Epithelial cell of proximal tubule (primary cell): ENCODE data around the gene ZNF544. TPM values are rescaled to one million over a fixed set of nuclear protein-coding genes. Genes with fewer than 3 reads are reported as not detected.

Experiments
- DNase-seq: peaks from one replicate; pipeline ENCODE4 v3.0.0-alpha.2; 2011; ENCODE audit warnings: low read depth
- H3K4me3 ChIP-seq: 2 replicates; pipeline ENCODE4 v1.5.1; 2011; ENCODE audit warnings: low read depth, mild to moderate bottlenecking, low read length
- total RNA-seq: library from RNA; depleted of rRNA; stranded (reverse); fragments of >200 nt; gene quantifications from 2 replicates; pipeline ENCODE4 v1.2.3, GENCODE V29; 2015
- TF ChIP-seq, protein P1 (sequence below): conservative IDR thresholded peaks from 2 replicates; pipeline ENCODE4 v1.5.1; 2012; ENCODE audit warnings: low read depth, mild to moderate bottlenecking, low read length

The ZNF544 gene
- total RNA-seq, 1 donor from 2014 or later: 58.9 TPM

- H3K4me3 ChIP-seq: no peak overlapping the region
- DNase-seq: no peak
- TF ChIP-seq, protein P1, sequence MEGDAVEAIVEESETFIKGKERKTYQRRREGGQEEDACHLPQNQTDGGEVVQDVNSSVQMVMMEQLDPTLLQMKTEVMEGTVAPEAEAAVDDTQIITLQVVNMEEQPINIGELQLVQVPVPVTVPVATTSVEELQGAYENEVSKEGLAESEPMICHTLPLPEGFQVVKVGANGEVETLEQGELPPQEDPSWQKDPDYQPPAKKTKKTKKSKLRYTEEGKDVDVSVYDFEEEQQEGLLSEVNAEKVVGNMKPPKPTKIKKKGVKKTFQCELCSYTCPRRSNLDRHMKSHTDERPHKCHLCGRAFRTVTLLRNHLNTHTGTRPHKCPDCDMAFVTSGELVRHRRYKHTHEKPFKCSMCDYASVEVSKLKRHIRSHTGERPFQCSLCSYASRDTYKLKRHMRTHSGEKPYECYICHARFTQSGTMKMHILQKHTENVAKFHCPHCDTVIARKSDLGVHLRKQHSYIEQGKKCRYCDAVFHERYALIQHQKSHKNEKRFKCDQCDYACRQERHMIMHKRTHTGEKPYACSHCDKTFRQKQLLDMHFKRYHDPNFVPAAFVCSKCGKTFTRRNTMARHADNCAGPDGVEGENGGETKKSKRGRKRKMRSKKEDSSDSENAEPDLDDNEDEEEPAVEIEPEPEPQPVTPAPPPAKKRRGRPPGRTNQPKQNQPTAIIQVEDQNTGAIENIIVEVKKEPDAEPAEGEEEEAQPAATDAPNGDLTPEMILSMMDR: no peak
Observed at GRCh38 chr19:58203814-58204475, 24.8 kb upstream of the ZNF544 start.

GRCh38 chr19:58204566-58204965, 24.1 kb upstream of the ZNF544 start:
- DNase-seq: no peak
- TF ChIP-seq, protein P1: no peak
- no peak overlapping the region for H3K4me3 ChIP-seq

- TF ChIP-seq, protein P1: no peak
- DNase-seq: no peak
- H3K4me3 ChIP-seq: no peak overlapping the region
Observed at GRCh38 chr19:58209577-58209976, 19.1 kb upstream of the ZNF544 start.

GRCh38 chr19:58212336-58213074, 16.2 kb upstream of the ZNF544 start:
- DNase-seq: no peak
- TF ChIP-seq, protein P1: no peak
- H3K4me3 ChIP-seq: no peak overlapping the region

DNA sequence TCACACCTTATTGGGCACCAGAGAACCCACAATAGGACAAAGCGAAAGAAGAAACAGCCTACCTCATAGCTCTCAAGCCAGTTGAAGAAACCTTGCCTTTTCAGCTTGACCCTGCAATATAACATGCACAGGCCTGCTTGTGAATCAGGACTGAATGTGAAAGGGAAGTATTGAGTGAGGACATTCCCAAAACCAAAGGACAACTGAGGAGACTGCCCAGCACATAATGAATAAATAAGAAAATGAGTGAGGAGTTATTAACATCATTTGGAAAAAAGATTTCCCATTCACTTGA, 15.7 kb upstream of the ZNF544 start:
- TF ChIP-seq, protein P1: no peak
- H3K4me3 ChIP-seq: no peak overlapping the region
- no peak for DNase-seq

DNA sequence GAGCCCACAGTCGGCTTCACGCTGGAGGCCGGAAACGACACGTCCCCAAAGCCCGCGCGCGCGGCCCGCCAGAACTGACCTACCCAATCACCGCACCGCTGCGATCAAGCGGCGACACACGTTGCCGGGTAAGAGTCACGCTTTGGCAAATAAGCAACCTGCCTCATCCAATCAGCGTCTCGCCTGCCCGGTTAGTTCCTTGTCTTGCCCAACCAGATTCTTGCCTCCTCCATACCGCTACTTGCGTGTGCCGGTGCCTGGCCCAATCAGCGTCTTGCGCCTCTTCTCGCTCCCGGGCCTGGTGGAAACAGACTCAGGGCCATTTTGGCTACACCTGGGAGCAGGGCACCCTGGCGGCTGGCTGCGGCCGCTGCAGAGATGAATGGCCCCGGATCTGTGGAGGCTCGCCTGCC, 11.6 kb upstream of the ZNF544 start:
- no peak for DNase-seq
- TF ChIP-seq, protein P1: no peak
- no peak overlapping the region for H3K4me3 ChIP-seq
